ENCODE measurements around the gene BOLA3.
A peak's percentile ranks its signal among the peaks of the same experiment; 100 is the strongest.

BOLA3 gene

DNA sequence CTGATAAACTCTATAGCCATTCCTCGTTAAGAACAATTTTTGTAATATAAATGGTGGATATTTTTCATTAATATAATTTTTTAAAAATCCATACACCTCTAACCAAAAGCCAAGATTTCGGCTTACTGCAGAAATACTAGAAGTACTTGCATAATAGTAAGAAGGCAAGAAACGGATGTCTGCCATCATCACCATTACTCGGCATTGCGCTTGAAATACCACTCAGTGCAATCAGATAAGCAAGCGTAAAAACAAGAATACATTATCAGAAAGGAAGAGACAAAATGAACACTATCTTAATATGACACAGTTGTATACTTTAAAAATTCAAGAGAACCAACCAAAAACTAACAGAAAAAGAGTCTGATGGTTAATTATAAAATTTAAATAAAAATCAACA, 15.2 kb upstream of the BOLA3 start:
- peaks cover 96% of the 10 kb centered on the region for H3K36me3 ChIP-seq
- TF ChIP-seq, protein P1, sequence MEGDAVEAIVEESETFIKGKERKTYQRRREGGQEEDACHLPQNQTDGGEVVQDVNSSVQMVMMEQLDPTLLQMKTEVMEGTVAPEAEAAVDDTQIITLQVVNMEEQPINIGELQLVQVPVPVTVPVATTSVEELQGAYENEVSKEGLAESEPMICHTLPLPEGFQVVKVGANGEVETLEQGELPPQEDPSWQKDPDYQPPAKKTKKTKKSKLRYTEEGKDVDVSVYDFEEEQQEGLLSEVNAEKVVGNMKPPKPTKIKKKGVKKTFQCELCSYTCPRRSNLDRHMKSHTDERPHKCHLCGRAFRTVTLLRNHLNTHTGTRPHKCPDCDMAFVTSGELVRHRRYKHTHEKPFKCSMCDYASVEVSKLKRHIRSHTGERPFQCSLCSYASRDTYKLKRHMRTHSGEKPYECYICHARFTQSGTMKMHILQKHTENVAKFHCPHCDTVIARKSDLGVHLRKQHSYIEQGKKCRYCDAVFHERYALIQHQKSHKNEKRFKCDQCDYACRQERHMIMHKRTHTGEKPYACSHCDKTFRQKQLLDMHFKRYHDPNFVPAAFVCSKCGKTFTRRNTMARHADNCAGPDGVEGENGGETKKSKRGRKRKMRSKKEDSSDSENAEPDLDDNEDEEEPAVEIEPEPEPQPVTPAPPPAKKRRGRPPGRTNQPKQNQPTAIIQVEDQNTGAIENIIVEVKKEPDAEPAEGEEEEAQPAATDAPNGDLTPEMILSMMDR (IDR thresholded peaks at IDR 0.05): no peak
- H3K9me3 ChIP-seq: peaks cover under 1% of the 10 kb centered on the region
- no peaks in the 10 kb centered on the region for H3K27me3 ChIP-seq
- no peak overlapping the region for H3K27ac ChIP-seq
- H3K4me3 ChIP-seq (ENCODE audit: low read depth in 1 of 2, low read length in 1 of 2): no peak overlapping the region
- no peaks in the 10 kb centered on the region for H3K4me1 ChIP-seq (ENCODE audit: control insufficient read depth in 1 of 2, insufficient read depth in 1 of 2, low read depth in 1 of 2, low read length in 1 of 2)

DNA sequence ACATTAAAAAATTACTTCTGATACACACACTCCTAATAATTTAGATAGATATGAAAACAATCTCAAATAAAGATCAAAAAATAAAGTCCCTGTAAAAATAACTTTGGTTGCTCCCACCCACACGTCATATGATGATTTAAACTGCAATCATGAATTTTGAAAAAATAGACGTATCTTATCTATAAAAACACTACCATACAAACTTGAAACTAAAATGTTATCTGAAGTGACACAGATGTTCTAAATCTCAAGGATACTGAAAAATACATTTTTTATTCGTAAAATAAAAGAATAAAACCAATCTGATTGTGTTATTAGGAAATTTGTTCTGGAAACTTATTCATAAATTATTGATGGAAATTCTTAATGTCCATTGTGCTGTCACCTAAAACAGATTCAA, 8.1 kb upstream of the BOLA3 start:
- Histone ChIP-seq H3K4me3 (ENCODE audit: low read depth in 1 of 2, low read length in 1 of 2) (no peak overlapping the region), H3K27ac (no peak overlapping the region), H3K27me3 (no peaks in the 10 kb centered on the region), H3K9me3 (no peaks in the 10 kb centered on the region), H3K36me3 (peaks cover 98% of the 10 kb centered on the region), H3K4me1 (ENCODE audit: control insufficient read depth in 1 of 2, insufficient read depth in 1 of 2, low read depth in 1 of 2, low read length in 1 of 2) (peaks cover 4 to 11% of the 10 kb centered on the region in 2 experiments)
- TF ChIP-seq, protein P1 (IDR thresholded peaks at IDR 0.05): no peak

DNA sequence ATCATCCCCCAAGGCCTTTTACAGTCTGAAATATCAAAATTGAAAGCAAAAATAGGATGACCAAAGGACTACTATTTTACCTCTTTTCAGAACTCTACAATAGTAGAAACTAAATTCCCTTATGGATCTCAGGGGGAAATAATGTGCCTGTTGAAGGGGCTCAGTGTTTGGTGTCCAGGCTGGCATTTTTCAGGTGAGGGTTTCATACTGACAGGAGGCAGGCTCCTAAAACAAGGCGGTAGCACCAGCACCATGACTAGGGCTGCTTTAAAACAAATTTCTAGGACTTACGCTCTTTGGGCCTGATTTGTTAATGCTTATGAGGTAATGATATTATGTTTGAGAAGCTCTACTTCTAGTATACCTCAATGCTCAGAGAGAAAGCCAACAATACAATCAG, 5.2 kb upstream of the BOLA3 start:
- Histone ChIP-seq H3K4me3 (ENCODE audit: low read depth in 1 of 2, low read length in 1 of 2) (no peak overlapping the region), H3K27me3 (no peaks in the 10 kb centered on the region), H3K36me3 (peaks cover 78% of the 10 kb centered on the region), H3K9me3 (no peaks in the 10 kb centered on the region), H3K27ac (peak overlapping the region; percentile 54), H3K4me1 (ENCODE audit: control insufficient read depth in 1 of 2, insufficient read depth in 1 of 2, low read depth in 1 of 2, low read length in 1 of 2) (peaks cover 7 to 14% of the 10 kb centered on the region in 2 experiments)
- TF ChIP-seq, protein P1 (IDR thresholded peaks at IDR 0.05): no peak

DNA sequence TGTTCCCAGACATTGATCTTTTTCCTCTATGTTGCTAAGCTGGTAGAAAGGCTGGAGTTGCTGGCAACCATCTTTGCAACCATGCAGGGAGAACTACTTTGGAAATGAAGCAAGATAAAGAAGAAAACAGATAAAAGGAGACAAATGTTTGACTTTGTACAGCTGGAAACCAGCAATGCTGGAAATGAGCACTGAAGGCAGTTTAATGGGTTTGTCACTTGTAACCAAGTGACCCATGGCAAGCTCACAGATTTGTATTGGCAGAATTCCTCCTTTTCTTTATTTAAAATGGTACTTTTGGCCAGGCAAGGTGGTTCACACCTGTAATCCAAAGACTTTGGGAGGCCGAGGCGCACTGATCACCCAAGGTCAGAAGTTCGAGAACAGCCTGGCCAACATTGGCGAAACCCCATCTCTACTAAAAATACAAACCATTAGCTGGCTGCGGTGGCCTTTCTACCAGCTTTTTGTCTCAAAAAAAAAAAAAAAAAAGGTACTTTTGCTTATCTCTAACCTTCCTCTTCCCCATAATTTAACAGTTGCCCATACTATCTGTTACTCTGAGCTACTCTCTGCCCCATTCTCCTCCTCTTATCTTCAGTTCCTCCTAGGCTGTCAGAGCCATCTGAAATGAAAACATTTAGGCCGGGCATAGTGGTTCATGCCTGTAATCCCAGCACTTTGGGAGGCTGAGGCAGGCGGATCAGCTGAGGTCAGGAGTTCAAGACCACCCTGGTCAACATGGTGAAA, 2.0 kb upstream of the BOLA3 start:
- Histone ChIP-seq H3K4me3 (ENCODE audit: low read depth in 1 of 2, low read length in 1 of 2) (no peak overlapping the region), H3K27ac (peak overlapping the region; percentile 5), H3K9me3 (no peaks in the 10 kb centered on the region), H3K36me3 (peaks cover 45% of the 10 kb centered on the region), H3K27me3 (no peaks in the 10 kb centered on the region), H3K4me1 (ENCODE audit: control insufficient read depth in 1 of 2, insufficient read depth in 1 of 2, low read depth in 1 of 2, low read length in 1 of 2) (peaks cover 20 to 30% of the 10 kb centered on the region in 2 experiments)
- TF ChIP-seq, protein P1 (IDR thresholded peaks at IDR 0.05): no peak

- Histone ChIP-seq H3K4me1 (ENCODE audit: control insufficient read depth in 1 of 2, insufficient read depth in 1 of 2, low read depth in 1 of 2, low read length in 1 of 2) (peaks cover 20 to 30% of the 10 kb centered on the region in 2 experiments), H3K9me3 (no peaks in the 10 kb centered on the region), H3K36me3 (peaks cover 40% of the 10 kb centered on the region), H3K27ac (no peak overlapping the region), H3K27me3 (no peaks in the 10 kb centered on the region), H3K4me3 (ENCODE audit: low read depth in 1 of 2, low read length in 1 of 2) (no peak overlapping the region)
- TF ChIP-seq, protein P1 (IDR thresholded peaks at IDR 0.05): no peak
Measured at GRCh38 chr2:74149247-74149525, 1.5 kb upstream of the BOLA3 start.

Measured in neutrophil (primary cell).